Activated B cell treated with CpG ODN at 0.5 μM for 24 hours (primary cell): ENCODE measurements around the gene SRPRA. TPM values are rescaled to one million over a fixed set of nuclear protein-coding genes. Genes with fewer than 3 reads are reported as not detected.

ENCODE experiments used
- ATAC-seq: fragments of 200-7000 bp; cut with Tn5 transposase; one replicate; pipeline ENCODE4 v1.10.0; 2021; ENCODE audit warnings: low read depth, mild to moderate bottlenecking, moderate library complexity
- CTCF ChIA-PET: fragments of 350-600 bp; sonication (Branson Sonifier 250); formaldehyde crosslinking; loops from one replicate; lab custom pipeline; 2021; ENCODE audit warnings: antibody characterized with exemption; lab: Charles Lee
- POLR2A ChIA-PET: fragments of 350-600 bp; sonication (Branson Sonifier 250); formaldehyde crosslinking; loops from one replicate; lab custom pipeline; 2021; ENCODE audit warnings: antibody characterized with exemption; lab: Charles Lee
- DNase-seq: peaks from one replicate; pipeline ENCODE4 v3.0.0; 2022
- H3K27ac Mint-ChIP-seq: one replicate; pipeline ENCODE4 v1.8.0; 2020; ENCODE audit warnings: mixed read lengths
- H3K27me3 Mint-ChIP-seq: one replicate; pipeline ENCODE4 v1.8.0; 2021; ENCODE audit warnings: mixed read lengths
- H3K36me3 Mint-ChIP-seq: one replicate; pipeline ENCODE4 v1.8.0; 2021; ENCODE audit warnings: low read depth, mixed read lengths
- H3K4me1 Mint-ChIP-seq: one replicate; pipeline ENCODE4 v1.8.0; 2021; ENCODE audit warnings: mixed read lengths
- H3K4me3 Mint-ChIP-seq: one replicate; pipeline ENCODE4 v1.8.0; 2020; ENCODE audit warnings: mild to moderate bottlenecking, mixed read lengths
- H3K9me3 Mint-ChIP-seq: one replicate; pipeline ENCODE4 v1.8.0; 2020; ENCODE audit warnings: mixed read lengths
- intact Hi-C: fragments of 100-400 bp; cut with micrococcal nuclease; formaldehyde crosslinking; loops from one replicate; pipeline ENCODE4 v1.15.1; 2024
- total RNA-seq: library from RNA; stranded (reverse); gene quantifications from 2 replicates; pipeline ENCODE4 v1.2.3, GENCODE V29; 2022
- TF ChIP-seq, protein P1 (sequence below): fragments of 200-600 bp; IDR thresholded peaks from one replicate; pipeline ENCODE4 v1.8.0; 2022; ENCODE audit warnings: antibody characterized with exemption, mild to moderate bottlenecking

The SRPRA gene
- total RNA-seq, 1 donor from 2014 or later = 128 TPM

DNA sequence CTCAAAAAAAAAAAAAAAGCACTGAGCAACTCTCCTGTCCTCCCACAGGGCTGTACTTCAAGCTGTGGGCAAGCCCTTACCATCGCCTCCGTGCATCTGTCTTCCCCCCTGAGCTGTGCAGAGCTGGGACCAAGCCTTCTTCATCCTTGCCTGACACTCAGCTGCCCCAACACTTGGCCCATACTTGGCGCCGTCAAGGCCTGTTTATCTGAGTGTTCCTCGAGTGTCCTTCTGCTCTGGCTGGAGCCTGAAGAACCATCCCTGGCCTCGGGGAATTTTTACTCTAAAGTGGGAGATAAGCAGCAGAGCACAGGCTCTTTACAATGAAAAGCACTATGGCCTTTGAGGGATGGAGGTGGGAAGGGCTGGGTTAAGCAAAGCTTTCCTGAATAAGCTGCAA is 12.6 kb upstream of the SRPRA start:
- no peak for ATAC-seq
- H3K4me1 Mint-ChIP-seq = peaks cover 35% of the 10 kb centered on the region
- H3K4me3 Mint-ChIP-seq = peak overlapping the region; percentile 95
- no peaks in the 10 kb centered on the region for H3K27me3 Mint-ChIP-seq
- H3K9me3 Mint-ChIP-seq = no peaks in the 10 kb centered on the region
- peaks cover 22% of the 10 kb centered on the region for H3K36me3 Mint-ChIP-seq
- TF ChIP-seq, protein P1, sequence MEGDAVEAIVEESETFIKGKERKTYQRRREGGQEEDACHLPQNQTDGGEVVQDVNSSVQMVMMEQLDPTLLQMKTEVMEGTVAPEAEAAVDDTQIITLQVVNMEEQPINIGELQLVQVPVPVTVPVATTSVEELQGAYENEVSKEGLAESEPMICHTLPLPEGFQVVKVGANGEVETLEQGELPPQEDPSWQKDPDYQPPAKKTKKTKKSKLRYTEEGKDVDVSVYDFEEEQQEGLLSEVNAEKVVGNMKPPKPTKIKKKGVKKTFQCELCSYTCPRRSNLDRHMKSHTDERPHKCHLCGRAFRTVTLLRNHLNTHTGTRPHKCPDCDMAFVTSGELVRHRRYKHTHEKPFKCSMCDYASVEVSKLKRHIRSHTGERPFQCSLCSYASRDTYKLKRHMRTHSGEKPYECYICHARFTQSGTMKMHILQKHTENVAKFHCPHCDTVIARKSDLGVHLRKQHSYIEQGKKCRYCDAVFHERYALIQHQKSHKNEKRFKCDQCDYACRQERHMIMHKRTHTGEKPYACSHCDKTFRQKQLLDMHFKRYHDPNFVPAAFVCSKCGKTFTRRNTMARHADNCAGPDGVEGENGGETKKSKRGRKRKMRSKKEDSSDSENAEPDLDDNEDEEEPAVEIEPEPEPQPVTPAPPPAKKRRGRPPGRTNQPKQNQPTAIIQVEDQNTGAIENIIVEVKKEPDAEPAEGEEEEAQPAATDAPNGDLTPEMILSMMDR = no peak
- DNase-seq = no peak
- ChIA-PET POLR2A (interaction anchor here (0.7 to 5.3 kb wide), 5 partner anchors 9 to 1218 kb away, joined by 4 to 84 read pairs (median 6); partner anchors contain the start of genes DCPS, FOXRED1, SLC37A2 and SRPRA), CTCF (no interaction called here)
- no peak overlapping the region for H3K27ac Mint-ChIP-seq
- intact Hi-C loops = loop anchor here (10.0 kb wide), 1 partner anchor 1326 kb away; the partner anchor contains the start of gene CCDC15

DNA sequence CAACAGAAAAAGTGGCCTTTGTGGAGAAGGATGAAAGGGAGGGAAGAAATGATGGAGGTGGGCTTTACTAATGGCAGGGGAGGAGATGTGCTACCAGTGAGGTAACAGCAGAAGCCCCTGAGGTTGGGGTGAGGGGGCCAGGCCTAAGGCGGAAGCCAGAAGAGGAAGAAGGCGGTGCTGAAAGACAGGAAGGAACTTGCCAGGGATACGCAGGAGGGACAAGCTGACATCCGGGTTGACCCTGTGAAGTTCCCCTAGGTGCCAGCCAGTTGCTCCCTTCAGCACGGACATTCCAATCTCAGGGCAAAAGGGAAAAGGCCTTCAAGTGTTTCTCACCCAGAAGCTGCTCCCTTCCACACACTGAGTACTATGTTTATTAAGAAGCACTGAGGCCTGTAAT is 11.9 kb upstream of the SRPRA start:
- Mint-ChIP-seq H3K9me3 (no peaks in the 10 kb centered on the region), H3K27ac (peak overlapping the region; percentile 24), H3K27me3 (no peaks in the 10 kb centered on the region), H3K4me1 (peaks cover 35% of the 10 kb centered on the region), H3K4me3 (peak overlapping the region; percentile 28), H3K36me3 (peaks cover 27% of the 10 kb centered on the region)
- no peak for ATAC-seq
- no peak for DNase-seq
- POLR2A ChIA-PET = interaction anchor here (0.7 to 5.3 kb wide), 6 partner anchors 8 to 1217 kb away, joined by 3 to 84 read pairs (median 6); partner anchors contain the start of genes DCPS, FOXRED1, SLC37A2 and SRPRA
- TF ChIP-seq, protein P1 = no peak
- intact Hi-C loops = loop anchor here (10.0 kb wide), 1 partner anchor 1326 kb away; the partner anchor contains the start of gene CCDC15
- CTCF ChIA-PET = no interaction called here

- ChIA-PET POLR2A (interaction anchor here (1.2 kb wide), 1 partner anchor 10 kb away, joined by 4 read pairs; the partner anchor contains the start of gene FOXRED1), CTCF (no interaction called here)
- no peaks in the 10 kb centered on the region for H3K9me3 Mint-ChIP-seq
- H3K4me1 Mint-ChIP-seq = peaks cover 26% of the 10 kb centered on the region
- no peaks in the 10 kb centered on the region for H3K27me3 Mint-ChIP-seq
- H3K4me3 Mint-ChIP-seq = no peak overlapping the region
- intact Hi-C loops = no loop called here
- DNase-seq (no peak), ATAC-seq (no peak)
- H3K36me3 Mint-ChIP-seq = peaks cover 39% of the 10 kb centered on the region
- TF ChIP-seq, protein P1 = no peak
- H3K27ac Mint-ChIP-seq = no peak overlapping the region
Measured at GRCh38 chr11:126279191-126279590, 10.5 kb upstream of the SRPRA start.

DNA sequence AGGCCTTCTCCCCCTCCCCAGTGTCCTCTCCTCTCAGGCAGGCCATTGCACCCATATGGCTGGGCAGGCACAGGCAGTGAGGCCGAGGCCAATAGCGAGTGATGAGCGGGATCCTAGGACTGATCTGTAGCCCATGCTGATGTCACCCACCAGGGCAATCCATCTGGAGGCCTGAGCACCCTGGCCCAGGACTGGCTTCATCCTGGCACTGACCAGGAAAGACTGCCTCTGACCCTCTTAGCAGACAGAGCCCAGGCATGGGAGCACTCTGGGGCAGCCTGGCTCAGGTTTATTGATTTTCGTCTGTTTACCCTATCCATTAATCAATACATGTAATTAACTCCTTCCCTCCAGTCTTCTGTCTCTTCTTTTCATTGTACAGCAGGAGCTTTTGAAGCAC is 9.1 kb upstream of the SRPRA start:
- no peak overlapping the region for H3K27ac Mint-ChIP-seq
- no peak for ATAC-seq
- intact Hi-C loops = no loop called here
- DNase-seq = no peak
- H3K9me3 Mint-ChIP-seq = no peaks in the 10 kb centered on the region
- H3K27me3 Mint-ChIP-seq = no peaks in the 10 kb centered on the region
- peaks cover 18% of the 10 kb centered on the region for H3K4me1 Mint-ChIP-seq
- POLR2A ChIA-PET = no interaction called here
- H3K4me3 Mint-ChIP-seq = no peak overlapping the region
- TF ChIP-seq, protein P1 = no peak
- CTCF ChIA-PET = no interaction called here
- H3K36me3 Mint-ChIP-seq = peaks cover 48% of the 10 kb centered on the region

GRCh38 chr11:126277322-126277721 is 8.6 kb upstream of the SRPRA start:
- peaks cover 53% of the 10 kb centered on the region for H3K36me3 Mint-ChIP-seq
- CTCF ChIA-PET = no interaction called here
- H3K4me1 Mint-ChIP-seq = peaks cover 16% of the 10 kb centered on the region
- no peak overlapping the region for H3K4me3 Mint-ChIP-seq
- intact Hi-C loops = no loop called here
- no peak overlapping the region for H3K27ac Mint-ChIP-seq
- TF ChIP-seq, protein P1 = no peak
- ATAC-seq = no peak
- POLR2A ChIA-PET = no interaction called here
- H3K27me3 Mint-ChIP-seq = no peaks in the 10 kb centered on the region
- no peak for DNase-seq
- no peaks in the 10 kb centered on the region for H3K9me3 Mint-ChIP-seq
